K562 (cell line): ENCODE data around the gene LYRM1. TPM values are rescaled to one million over a fixed set of nuclear protein-coding genes. Genes with fewer than 3 reads are reported as not detected.

ENCODE experiments used
- ADNP ChIP-seq: fragments of 200-800 bp; sonication (Bioruptor generic); IDR thresholded peaks from 2 replicates; pipeline ENCODE4 v1.6.1; 2016; ENCODE audit warnings: missing genetic modification characterization, missing compliant biosample characterization
- CC2D1A ChIP-seq: fragments of 450-650 bp; IDR thresholded peaks from 2 replicates; pipeline ENCODE4 v1.6.1; 2017; ENCODE audit warnings: mild to moderate bottlenecking
- FOXM1 ChIP-seq, 2 experiments: fragments of 450-650 bp in 1 of 2; sonication (generic) in 1 of 2; formaldehyde crosslinking in 1 of 2; IDR thresholded peaks; 2 replicates each; pipeline versions ENCODE4 v1.6.1 to v1.9.0; 2017 to 2022; ENCODE audit warnings: low read depth in 2 of 2, mild to moderate bottlenecking in 2 of 2, missing genetic modification reagents in 1 of 2, moderate library complexity in 1 of 2
- KAT7 ChIP-seq: sonication (generic); formaldehyde crosslinking; IDR thresholded peaks from 2 replicates; pipeline ENCODE4 v1.8.0; 2022; ENCODE audit warnings: missing genetic modification reagents, mild to moderate bottlenecking, borderline replicate concordance
- MGA ChIP-seq: fragments of 450-650 bp; IDR thresholded peaks from 2 replicates; pipeline ENCODE4 v1.6.1; 2016; ENCODE audit warnings: mild to moderate bottlenecking, moderate library complexity
- NFE2 ChIP-seq: IDR thresholded peaks from 2 replicates; pipeline ENCODE4 v1.6.1; 2014; ENCODE audit warnings: antibody characterized with exemption, low read depth
- RBM14 ChIP-seq: fragments of 200-400 bp; formaldehyde crosslinking; IDR thresholded peaks from 2 replicates; pipeline ENCODE4 v1.6.1; 2018; ENCODE audit warnings: low read depth, mild to moderate bottlenecking, low read length, moderate library complexity, borderline replicate concordance; ENCODE audit not compliant: insufficient read depth
- ZFP36 ChIP-seq: fragments of 150-350 bp; IDR thresholded peaks from 2 replicates; pipeline ENCODE4 v1.6.1; 2018; ENCODE audit warnings: low read length, low read depth; ENCODE audit not compliant: partially characterized antibody
- ZNF175 ChIP-seq: fragments of 200-800 bp; sonication (Bioruptor generic); IDR thresholded peaks from 2 replicates; pipeline ENCODE4 v1.6.1; 2016; ENCODE audit warnings: low read depth, mild to moderate bottlenecking, missing genetic modification characterization, missing compliant biosample characterization
- ZNF24 ChIP-seq: fragments of 450-650 bp; IDR thresholded peaks from 2 replicates; pipeline ENCODE4 v1.6.1; 2016
- polyA plus RNA-seq, 8 experiments: library from polyadenylated mRNA; depleted of rRNA in 4 of 8; stranded (reverse) in 5 of 8; unstranded in 3 of 8; fragments of >200 nt; fragmentation: Nextera tagmentation in 2 of 8; fragmentation: Illumina TruSeq in 1 of 8; extraction: Ambion mirVana in 2 of 8; extraction: Trizol in 1 of 8; gene quantifications; 2 replicates each; pipeline versions ENCODE4 v1.2.1 to v1.2.3, GENCODE V29; 2011 to 2014; ENCODE audit warnings: inconsistent platforms in 1 of 8, missing spikeins in 1 of 8
- total RNA-seq, 7 experiments: library from RNA; depleted of rRNA in 6 of 7; stranded (reverse); fragments of >200 nt in 6 of 7; fragmentation: Illumina TruSeq in 2 of 7; extraction: Trizol in 2 of 7; gene quantifications; 2 replicates each; pipeline versions ENCODE4 v1.2.1 to v1.2.3, GENCODE V29; 2011 to 2021; ENCODE audit warnings: low replicate concordance in 1 of 7
- TF ChIP-seq, protein P1 (sequence below): IDR thresholded peaks from 2 replicates; pipeline ENCODE4 v1.6.1; 2012; ENCODE audit warnings: low read depth, low read length, improper control_type of control experiment, borderline replicate concordance
- TF ChIP-seq, protein P2 (sequence below), 2 experiments: IDR thresholded peaks in 1 of 2; conservative IDR thresholded peaks in 1 of 2; 2 replicates each; pipeline ENCODE4 v1.6.1; 2016; ENCODE audit warnings: low read depth in 2 of 2, mild to moderate bottlenecking in 1 of 2, missing compliant biosample characterization in 1 of 2, missing genetic modification characterization in 1 of 2, moderate library complexity in 1 of 2

Gene LYRM1
- total and polyA plus RNA-seq, 9 of the 15 experiments (the other 6 are each of a cell fraction or from before 2014, with no cell fraction given), result 17.5 to 44.1 (median 32.7) TPM

DNA sequence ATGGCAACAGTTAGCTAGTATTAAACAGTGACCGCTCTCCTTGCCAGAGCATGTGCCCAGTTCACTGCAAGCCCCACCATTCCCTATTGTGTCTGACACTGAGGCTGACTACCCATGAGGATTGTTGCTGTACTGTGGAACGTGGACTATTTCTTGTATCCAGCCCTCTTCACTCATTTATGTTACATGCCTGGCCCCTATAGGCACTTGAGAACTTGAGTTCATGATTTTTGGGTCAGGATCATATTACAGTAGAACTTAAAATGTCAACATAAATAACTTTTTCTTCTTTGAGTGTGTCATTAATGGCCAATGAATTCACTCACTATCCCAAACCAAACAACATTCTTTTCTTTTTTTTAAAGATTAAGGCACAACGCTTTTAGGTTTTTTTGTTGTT lies 55.7 kb downstream of the LYRM1 start (continued):
- no peak for TF ChIP-seq MGA
- TF ChIP-seq CC2D1A, result no peak
- no peak for TF ChIP-seq ZNF24
- TF ChIP-seq KAT7, result no peak
- TF ChIP-seq ADNP, result no peak
- TF ChIP-seq, protein P1, sequence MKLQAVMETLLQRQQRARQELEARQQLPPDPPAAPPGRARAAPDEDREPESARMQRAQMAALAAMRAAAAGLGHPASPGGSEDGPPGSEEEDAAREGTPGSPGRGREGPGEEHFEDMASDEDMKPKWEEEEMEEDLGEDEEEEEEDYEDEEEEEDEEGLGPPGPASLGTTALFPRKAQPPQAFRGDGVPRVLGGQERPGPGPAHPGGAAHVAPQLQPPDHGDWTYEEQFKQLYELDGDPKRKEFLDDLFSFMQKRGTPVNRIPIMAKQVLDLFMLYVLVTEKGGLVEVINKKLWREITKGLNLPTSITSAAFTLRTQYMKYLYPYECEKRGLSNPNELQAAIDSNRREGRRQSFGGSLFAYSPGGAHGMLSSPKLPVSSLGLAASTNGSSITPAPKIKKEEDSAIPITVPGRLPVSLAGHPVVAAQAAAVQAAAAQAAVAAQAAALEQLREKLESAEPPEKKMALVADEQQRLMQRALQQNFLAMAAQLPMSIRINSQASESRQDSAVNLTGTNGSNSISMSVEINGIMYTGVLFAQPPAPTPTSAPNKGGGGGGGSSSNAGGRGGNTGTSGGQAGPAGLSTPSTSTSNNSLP, result no peak
- no peak for TF ChIP-seq RBM14
- TF ChIP-seq, protein P2, sequence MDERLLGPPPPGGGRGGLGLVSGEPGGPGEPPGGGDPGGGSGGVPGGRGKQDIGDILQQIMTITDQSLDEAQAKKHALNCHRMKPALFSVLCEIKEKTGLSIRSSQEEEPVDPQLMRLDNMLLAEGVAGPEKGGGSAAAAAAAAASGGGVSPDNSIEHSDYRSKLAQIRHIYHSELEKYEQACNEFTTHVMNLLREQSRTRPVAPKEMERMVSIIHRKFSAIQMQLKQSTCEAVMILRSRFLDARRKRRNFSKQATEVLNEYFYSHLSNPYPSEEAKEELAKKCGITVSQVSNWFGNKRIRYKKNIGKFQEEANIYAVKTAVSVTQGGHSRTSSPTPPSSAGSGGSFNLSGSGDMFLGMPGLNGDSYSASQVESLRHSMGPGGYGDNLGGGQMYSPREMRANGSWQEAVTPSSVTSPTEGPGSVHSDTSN (CRISPR knock-in tag; IDR thresholded peaks at IDR 0.05; ENCODE audit: low read depth), result no peak
- TF ChIP-seq, protein P2 (tag; conservative IDR thresholded peaks at IDR 0.05; ENCODE audit: low read depth), result peak; percentile 61
- no peak for TF ChIP-seq NFE2
- TF ChIP-seq FOXM1 (IDR thresholded peaks at IDR 0.05; ENCODE audit: low read depth), result no peak
- no peak for TF ChIP-seq FOXM1 (CRISPR knock-in tag; IDR thresholded peaks at IDR 0.05; ENCODE audit: low read depth)
- no peak for TF ChIP-seq ZNF175 (CRISPR knock-in tag)
- TF ChIP-seq ZFP36, result peak; percentile 50
